Neuronal stem cell (in vitro differentiated cells): ENCODE results near the gene ZNF442.
A peak's percentile ranks its signal among the peaks of the same experiment; 100 is the strongest.
"Not testable (repeated sequence)": the region's sequence is repeated elsewhere in the genome, so short reads cannot be mapped to it uniquely, and the experiment has no call there.

Experiments
- DNase-seq: peaks from one replicate; pipeline ENCODE4 v3.0.0-alpha.2; 2013; ENCODE audit warnings: low spot score
- H2AFZ ChIP-seq: one replicate; pipeline ENCODE4 v1.6.1; 2013; ENCODE audit warnings: mild to moderate bottlenecking, low read length, inconsistent platforms
- H2AK5ac ChIP-seq: 2 replicates; pipeline ENCODE4 v1.6.1; 2013; ENCODE audit warnings: low read depth, mild to moderate bottlenecking, inconsistent platforms, low read length, moderate library complexity, mixed read lengths
- H2BK120ac ChIP-seq: 2 replicates; pipeline ENCODE4 v1.6.1; 2013; ENCODE audit warnings: low read depth, mild to moderate bottlenecking, inconsistent platforms, low read length, moderate library complexity, mixed read lengths
- H2BK12ac ChIP-seq: one replicate; pipeline ENCODE4 v1.6.1; 2013; ENCODE audit warnings: low read length, inconsistent platforms
- H2BK15ac ChIP-seq: 2 replicates; pipeline ENCODE4 v1.6.1; 2013; ENCODE audit warnings: mild to moderate bottlenecking, low read length, inconsistent platforms, mixed read lengths
- H2BK5ac ChIP-seq: one replicate; pipeline ENCODE4 v1.6.1; 2013; ENCODE audit warnings: inconsistent platforms, mild to moderate bottlenecking, low read length, moderate library complexity
- H3K14ac ChIP-seq: one replicate; pipeline ENCODE4 v1.6.1; 2013; ENCODE audit warnings: low read length, inconsistent platforms
- H3K18ac ChIP-seq: 2 replicates; pipeline ENCODE4 v1.6.1; 2013; ENCODE audit warnings: low read length, inconsistent platforms
- H3K23ac ChIP-seq: 2 replicates; pipeline ENCODE4 v1.6.1; 2013; ENCODE audit warnings: low read depth, mild to moderate bottlenecking, mixed read lengths, low read length, inconsistent platforms; ENCODE audit not compliant: poor library complexity
- H3K27ac ChIP-seq: replicated peaks from 3 replicates; pipeline ENCODE4 v1.5.1; 2013; ENCODE audit warnings: low read length, inconsistent platforms
- H3K27me3 ChIP-seq, 3 experiments: 2 replicates each; pipeline ENCODE4 v1.6.1; 2013; ENCODE audit warnings: low read length in 3 of 3, mild to moderate bottlenecking in 2 of 3, inconsistent platforms in 1 of 3, low read depth in 1 of 3, mixed read lengths in 1 of 3, moderate library complexity in 1 of 3; ENCODE audit not compliant: control insufficient read depth in 3 of 3, insufficient read depth in 3 of 3
- H3K36me3 ChIP-seq, 2 donors: replicated peaks in 1 of 2; 2 replicates each; pipeline ENCODE4 v1.6.1; 2013; ENCODE audit warnings: low read length in 2 of 2; ENCODE audit not compliant: control insufficient read depth in 2 of 2, insufficient read depth in 2 of 2
- H3K4ac ChIP-seq: 2 replicates; pipeline ENCODE4 v1.6.1; 2013; ENCODE audit warnings: inconsistent platforms, mild to moderate bottlenecking, low read length, moderate library complexity
- H3K4me1 ChIP-seq, 2 donors: 1 replicate in 1 of 2; 2 replicates in 1 of 2; pipeline ENCODE4 v1.6.1; 2013; ENCODE audit warnings: low read length in 2 of 2, low read depth in 1 of 2; ENCODE audit not compliant: control insufficient read depth in 2 of 2, insufficient read depth in 1 of 2
- H3K4me2 ChIP-seq: one replicate; pipeline ENCODE4 v1.6.1; 2013; ENCODE audit warnings: mild to moderate bottlenecking, low read length, inconsistent platforms; ENCODE audit not compliant: insufficient read depth, poor library complexity, severe bottlenecking
- H3K4me3 ChIP-seq, 2 donors: 2 replicates each; pipeline ENCODE4 v1.5.1; 2013; ENCODE audit warnings: low read length in 2 of 2, mild to moderate bottlenecking in 2 of 2, inconsistent platforms in 1 of 2, moderate library complexity in 1 of 2
- H3K79me1 ChIP-seq: one replicate; pipeline ENCODE4 v1.6.1; 2013; ENCODE audit warnings: low read depth, mild to moderate bottlenecking, inconsistent platforms, low read length, moderate library complexity
- H3K9ac ChIP-seq: one replicate; pipeline ENCODE4 v1.6.1; 2013; ENCODE audit warnings: mild to moderate bottlenecking, low read depth, low read length, inconsistent platforms; ENCODE audit not compliant: poor library complexity
- H3K9me3 ChIP-seq, 2 donors: replicated peaks in 1 of 2; 2 replicates each; pipeline versions ENCODE3 to v1.6.1; 2013; ENCODE audit warnings: low read length in 2 of 2, mild to moderate bottlenecking in 2 of 2, inconsistent platforms in 1 of 2, low read depth in 1 of 2, mixed read lengths in 1 of 2, moderate library complexity in 1 of 2; ENCODE audit not compliant: control insufficient read depth in 2 of 2, insufficient read depth in 1 of 2
- H4K8ac ChIP-seq: one replicate; pipeline ENCODE4 v1.6.1; 2013; ENCODE audit warnings: low read depth, mild to moderate bottlenecking, inconsistent platforms, low read length, moderate library complexity
- H4K91ac ChIP-seq: one replicate; pipeline ENCODE4 v1.6.1; 2013; ENCODE audit warnings: low read length, low read depth, mild to moderate bottlenecking, inconsistent platforms; ENCODE audit not compliant: poor library complexity
- WGBS, 2 donors: extraction: QIAGEN DNeasy Blood & Tissue Kit; methylation state at CpG; one replicate each; pipeline ENCODE4 v1.1.7; 2013; ENCODE audit warnings: missing lambda C conversion rate in 2 of 2, mixed read lengths in 1 of 2; ENCODE audit not compliant: insufficient read length in 2 of 2, insufficient replicate concordance in 1 of 2; ENCODE audit errors: extremely low coverage in 2 of 2; 5-methylcytosine and 5-hydroxymethylcytosine counted together

Gene ZNF442

GRCh38 chr19:12399901-12400632 is 34.6 kb upstream of the ZNF442 start:
- H4K8ac ChIP-seq, H3K79me1 ChIP-seq, H2BK120ac ChIP-seq, H3K36me3 ChIP-seq, H3K4ac ChIP-seq, H2AK5ac ChIP-seq, H3K9me3 ChIP-seq, H2BK12ac ChIP-seq, H3K14ac ChIP-seq, H2BK5ac ChIP-seq, H3K27me3 ChIP-seq, H3K4me1 ChIP-seq, H2BK15ac ChIP-seq, H3K23ac ChIP-seq, H4K91ac ChIP-seq: not testable (repeated sequence)
- H3K27ac ChIP-seq: peak overlapping the region; percentile 79
- peak overlapping the region; percentile 67 for H3K4me2 ChIP-seq
- H3K9ac ChIP-seq: peak overlapping the region; percentile 17
- peak overlapping the region; percentile 57 for H3K18ac ChIP-seq
- peak overlapping the region; percentile 63 to 86 for H3K4me3 ChIP-seq
- peak overlapping the region; percentile 92 for H2AFZ ChIP-seq
- DNase-seq: peak; percentile 23
- WGBS, 2 donors: no CpG with 5 or more reads among the region's 23 CpGs

- not testable (repeated sequence) for H3K27ac ChIP-seq, H2BK15ac ChIP-seq, H3K14ac ChIP-seq, H3K79me1 ChIP-seq, H3K4me2 ChIP-seq, H3K9ac ChIP-seq, H2BK120ac ChIP-seq, H3K18ac ChIP-seq, DNase-seq, H3K4me1 ChIP-seq, H3K27me3 ChIP-seq, H4K91ac ChIP-seq, H3K23ac ChIP-seq, H2AK5ac ChIP-seq, H2BK5ac ChIP-seq, H2BK12ac ChIP-seq, H3K4ac ChIP-seq, H2AFZ ChIP-seq, H3K4me3 ChIP-seq, H4K8ac ChIP-seq
- H3K9me3 ChIP-seq: peaks cover 0 to 52% of the 10 kb centered on the region in 2 donors
- H3K36me3 ChIP-seq: peaks cover 12 to 41% of the 10 kb centered on the region in 2 donors
- WGBS, 2 donors: no CpG with 5 or more reads among the region's 6 CpGs
Observed at GRCh38 chr19:12391148-12391547, 25.7 kb upstream of the ZNF442 start.

GRCh38 chr19:12386365-12386764 is 20.9 kb upstream of the ZNF442 start:
- not testable (repeated sequence) for H2AFZ ChIP-seq, H3K79me1 ChIP-seq, H2BK120ac ChIP-seq, H4K91ac ChIP-seq, H3K4ac ChIP-seq, H3K4me2 ChIP-seq, H4K8ac ChIP-seq, H3K14ac ChIP-seq, H3K27me3 ChIP-seq, H2BK15ac ChIP-seq, H2BK5ac ChIP-seq, DNase-seq, H3K4me1 ChIP-seq, H3K4me3 ChIP-seq, H3K27ac ChIP-seq, H3K23ac ChIP-seq, H2AK5ac ChIP-seq, H2BK12ac ChIP-seq, H3K18ac ChIP-seq, H3K9ac ChIP-seq
- Histone ChIP-seq H3K9me3 (peaks cover 3 to 43% of the 10 kb centered on the region in 2 donors), H3K36me3 (peaks cover 8 to 26% of the 10 kb centered on the region in 2 donors)
- WGBS, 2 donors: no CpG with 5 or more reads among the region's 2 CpGs

- no CpG with 5 or more reads among the region's 2 CpGs for WGBS, 2 donors
Observed at GRCh38 chr19:12380444-12380737, 14.9 kb upstream of the ZNF442 start.

More at GRCh38 chr19:12380444-12380737, 14.9 kb upstream of the ZNF442 start:
- Histone ChIP-seq H3K4me3 (no peak overlapping the region), H3K23ac (no peak overlapping the region), H3K9me3 (peaks cover 8 to 56% of the 10 kb centered on the region in 2 donors), H3K79me1 (no peaks in the 10 kb centered on the region), H2AK5ac (no peak overlapping the region), H3K4ac (no peak overlapping the region), H4K8ac (no peak overlapping the region), H3K27me3 (no peaks in the 10 kb centered on the region), H3K4me1 (no peaks in the 10 kb centered on the region), H3K4me2 (no peak overlapping the region), H3K9ac (no peak overlapping the region), H3K36me3 (peaks cover 1 to 7% of the 10 kb centered on the region in 2 donors), H3K18ac (no peak overlapping the region), H2BK5ac (no peak overlapping the region), H2BK15ac (no peak overlapping the region), H3K14ac (no peak overlapping the region), H2AFZ (no peak overlapping the region), H2BK120ac (no peak overlapping the region), H4K91ac (no peak overlapping the region), H3K27ac (no peak overlapping the region), H2BK12ac (no peak overlapping the region)
- no peak for DNase-seq
